GM21528 (cell line): ENCODE results near the gene SETD2.
"Not testable (repeated sequence)": the region's sequence is repeated elsewhere in the genome, so short reads cannot be mapped to it uniquely, and the experiment has no call there.

Source experiments
- ATAC-seq: cut with Tn5 transposase; IDR thresholded peaks from one replicate; pipeline ENCODE4 v1.9.1; 2021; ENCODE audit warnings: mild to moderate bottlenecking, moderate library complexity; ENCODE audit not compliant: unreplicated experiment, low FRiP score

Gene SETD2, protein sequence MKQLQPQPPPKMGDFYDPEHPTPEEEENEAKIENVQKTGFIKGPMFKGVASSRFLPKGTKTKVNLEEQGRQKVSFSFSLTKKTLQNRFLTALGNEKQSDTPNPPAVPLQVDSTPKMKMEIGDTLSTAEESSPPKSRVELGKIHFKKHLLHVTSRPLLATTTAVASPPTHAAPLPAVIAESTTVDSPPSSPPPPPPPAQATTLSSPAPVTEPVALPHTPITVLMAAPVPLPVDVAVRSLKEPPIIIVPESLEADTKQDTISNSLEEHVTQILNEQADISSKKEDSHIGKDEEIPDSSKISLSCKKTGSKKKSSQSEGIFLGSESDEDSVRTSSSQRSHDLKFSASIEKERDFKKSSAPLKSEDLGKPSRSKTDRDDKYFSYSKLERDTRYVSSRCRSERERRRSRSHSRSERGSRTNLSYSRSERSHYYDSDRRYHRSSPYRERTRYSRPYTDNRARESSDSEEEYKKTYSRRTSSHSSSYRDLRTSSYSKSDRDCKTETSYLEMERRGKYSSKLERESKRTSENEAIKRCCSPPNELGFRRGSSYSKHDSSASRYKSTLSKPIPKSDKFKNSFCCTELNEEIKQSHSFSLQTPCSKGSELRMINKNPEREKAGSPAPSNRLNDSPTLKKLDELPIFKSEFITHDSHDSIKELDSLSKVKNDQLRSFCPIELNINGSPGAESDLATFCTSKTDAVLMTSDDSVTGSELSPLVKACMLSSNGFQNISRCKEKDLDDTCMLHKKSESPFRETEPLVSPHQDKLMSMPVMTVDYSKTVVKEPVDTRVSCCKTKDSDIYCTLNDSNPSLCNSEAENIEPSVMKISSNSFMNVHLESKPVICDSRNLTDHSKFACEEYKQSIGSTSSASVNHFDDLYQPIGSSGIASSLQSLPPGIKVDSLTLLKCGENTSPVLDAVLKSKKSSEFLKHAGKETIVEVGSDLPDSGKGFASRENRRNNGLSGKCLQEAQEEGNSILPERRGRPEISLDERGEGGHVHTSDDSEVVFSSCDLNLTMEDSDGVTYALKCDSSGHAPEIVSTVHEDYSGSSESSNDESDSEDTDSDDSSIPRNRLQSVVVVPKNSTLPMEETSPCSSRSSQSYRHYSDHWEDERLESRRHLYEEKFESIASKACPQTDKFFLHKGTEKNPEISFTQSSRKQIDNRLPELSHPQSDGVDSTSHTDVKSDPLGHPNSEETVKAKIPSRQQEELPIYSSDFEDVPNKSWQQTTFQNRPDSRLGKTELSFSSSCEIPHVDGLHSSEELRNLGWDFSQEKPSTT (N-terminal part only)

GRCh38 chr3:47164007-47164881 is at the start of gene SETD2:
SETD2 (minus strand) TSS chr3:47164113; CDS start chr3:47163924, 189 bp downstream.
- peak; percentile 58 for ATAC-seq

- no peak for ATAC-seq
Measured at GRCh38 chr3:47210863-47211405, 47.0 kb upstream of the SETD2 start.

DNA sequence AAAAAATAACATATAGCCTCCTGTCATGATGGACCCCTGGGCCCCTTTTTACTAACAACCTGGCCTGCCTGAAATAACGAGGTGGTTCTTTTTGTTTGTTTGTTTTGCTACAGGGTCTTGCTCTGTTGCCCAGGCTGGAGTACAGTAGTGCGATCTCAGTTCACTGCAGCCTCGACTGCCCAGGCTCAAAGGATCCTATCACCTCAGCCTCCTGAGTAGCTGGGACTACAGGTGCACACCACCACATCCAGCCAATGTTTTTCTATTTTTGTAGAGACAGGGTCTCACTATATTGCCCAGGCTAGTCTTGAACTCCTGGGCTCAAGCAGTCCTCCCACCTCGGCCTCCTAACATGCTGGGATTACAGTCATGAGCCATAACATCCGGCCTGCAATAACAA is 42.1 kb upstream of the SETD2 start:
- not testable (repeated sequence) for ATAC-seq

- no peak for ATAC-seq
Measured at GRCh38 chr3:47204875-47205274, 41.0 kb upstream of the SETD2 start.

DNA sequence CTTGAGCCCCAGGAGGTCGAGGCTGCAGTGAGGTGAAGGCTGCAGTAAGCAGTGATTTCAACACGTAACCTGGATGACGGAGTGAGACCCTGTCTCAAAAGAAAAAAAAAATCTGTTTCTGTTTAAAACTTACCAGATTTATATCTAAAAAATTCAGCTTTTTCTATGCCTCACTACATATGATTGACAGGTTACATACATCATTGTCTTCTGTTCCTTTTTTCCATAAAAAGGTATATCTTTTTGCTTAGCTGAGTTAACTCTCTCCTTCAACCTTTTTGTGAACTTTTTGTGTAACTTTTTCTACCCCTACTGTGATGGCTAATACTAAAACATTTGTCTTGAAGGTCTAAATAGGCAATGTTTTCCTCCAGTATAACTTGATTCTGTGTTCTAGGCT is 38.6 kb upstream of the SETD2 start:
- ATAC-seq: no peak

- ATAC-seq: no peak
Measured at GRCh38 chr3:47197287-47197686, 33.4 kb upstream of the SETD2 start.

DNA sequence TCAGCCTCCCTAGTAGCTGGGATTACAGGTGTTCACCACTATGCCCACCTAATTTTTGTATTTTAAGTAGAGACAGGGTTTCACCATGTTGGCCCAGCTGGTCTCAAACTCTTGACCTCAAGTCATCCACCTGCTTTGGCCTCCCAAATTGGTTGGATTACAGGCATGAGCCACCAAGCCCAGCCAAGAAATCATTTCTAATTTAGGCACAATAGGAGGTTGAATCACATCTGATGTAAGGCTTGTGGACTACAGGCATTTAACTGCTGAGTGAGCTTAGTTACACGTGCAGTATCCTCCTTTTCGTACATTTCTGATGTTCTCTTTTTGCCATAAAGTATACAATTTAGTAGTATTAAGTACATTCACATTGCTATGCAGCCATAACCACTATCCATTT is 31.1 kb upstream of the SETD2 start:
- ATAC-seq: no peak

DNA sequence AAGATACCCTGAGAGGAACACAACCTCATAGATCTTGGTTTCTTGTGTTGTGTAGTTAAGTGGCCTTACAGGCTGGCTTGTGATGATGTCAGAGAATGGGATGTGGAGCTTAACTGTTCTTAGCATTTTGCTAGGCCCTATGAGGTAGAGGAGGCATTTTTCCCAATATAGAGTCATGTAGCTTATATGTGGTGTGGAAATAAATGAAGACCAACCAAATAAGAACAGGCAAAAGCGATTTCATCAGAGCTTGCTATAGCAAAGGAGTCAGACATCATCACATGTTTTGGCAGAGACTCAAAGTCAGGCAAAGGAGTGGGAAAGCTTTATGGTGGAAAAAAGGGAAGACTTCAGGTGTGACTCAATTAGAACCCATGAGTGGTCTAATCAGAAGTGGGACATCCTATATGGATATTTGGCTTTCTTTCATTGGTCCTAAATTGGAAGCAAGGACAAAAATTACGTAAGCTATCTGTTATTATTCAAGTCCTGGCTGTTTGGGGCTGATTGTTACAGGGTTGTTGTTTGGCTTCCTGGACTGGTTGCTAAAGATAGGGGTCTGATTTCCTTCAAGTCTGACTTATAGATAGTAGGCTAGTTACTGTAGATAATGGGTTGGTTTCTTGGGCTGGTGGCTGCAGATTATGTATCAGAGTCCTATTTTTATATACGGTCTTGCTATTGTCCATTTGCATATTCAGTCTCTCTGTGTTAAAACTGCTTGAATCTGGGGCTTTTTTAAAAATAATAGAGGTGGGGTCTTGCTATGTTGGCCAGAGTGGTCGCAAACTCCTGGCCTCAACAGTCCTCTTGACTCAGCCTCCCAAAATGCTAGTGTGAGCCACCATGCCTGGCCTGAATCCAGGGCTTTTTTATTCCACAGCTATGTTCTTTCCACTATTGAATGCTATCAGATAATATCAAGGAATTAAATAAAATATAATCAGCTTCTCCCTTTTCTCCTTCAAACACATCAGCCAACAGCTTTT is 30.3 kb upstream of the SETD2 start:
- ATAC-seq: no peak

- ATAC-seq: no peak
Measured at GRCh38 chr3:47186285-47186684, 22.4 kb upstream of the SETD2 start.

DNA sequence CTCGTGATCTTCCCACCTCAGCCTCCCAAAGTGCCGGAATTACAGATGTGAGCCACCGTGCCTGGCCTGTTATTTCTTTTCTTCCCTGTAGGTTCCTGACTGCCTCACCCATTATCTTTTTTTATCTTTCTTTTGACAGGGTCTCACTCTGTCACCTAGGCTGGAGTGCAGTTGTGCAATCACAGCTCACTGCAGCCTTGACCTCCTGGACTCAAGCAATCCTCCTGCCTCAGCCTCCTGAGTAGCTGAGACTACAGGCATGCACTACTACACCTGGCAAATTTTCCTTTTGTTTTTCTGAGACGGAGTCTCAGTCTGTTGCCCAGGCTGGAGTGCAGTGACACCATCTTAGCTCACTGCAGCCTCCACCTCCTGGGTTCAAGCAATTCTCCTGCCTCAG is 17.8 kb upstream of the SETD2 start:
- ATAC-seq: not testable (repeated sequence)

DNA sequence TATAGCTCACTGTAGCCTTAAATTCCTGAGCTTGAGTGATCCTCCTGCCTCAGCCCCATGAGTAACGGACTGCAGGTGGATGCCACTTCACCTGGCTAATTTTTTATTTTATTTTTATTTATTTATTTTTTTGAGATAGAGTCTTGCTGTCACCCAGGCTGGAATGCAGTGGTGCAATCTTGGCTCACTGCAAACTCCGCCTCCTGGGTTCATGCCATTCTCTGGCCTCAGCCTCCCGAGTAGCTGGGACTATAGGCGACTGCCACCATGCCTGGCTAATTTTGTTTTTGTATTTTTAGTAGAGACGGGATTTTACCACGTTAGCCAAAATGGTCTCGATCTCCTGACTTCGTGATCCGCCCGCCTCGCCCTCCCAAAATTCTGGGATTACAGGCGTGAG is 16.1 kb upstream of the SETD2 start:
- ATAC-seq: not testable (repeated sequence)

- no peak for ATAC-seq
Measured at GRCh38 chr3:47176582-47176981, 12.7 kb upstream of the SETD2 start.

DNA sequence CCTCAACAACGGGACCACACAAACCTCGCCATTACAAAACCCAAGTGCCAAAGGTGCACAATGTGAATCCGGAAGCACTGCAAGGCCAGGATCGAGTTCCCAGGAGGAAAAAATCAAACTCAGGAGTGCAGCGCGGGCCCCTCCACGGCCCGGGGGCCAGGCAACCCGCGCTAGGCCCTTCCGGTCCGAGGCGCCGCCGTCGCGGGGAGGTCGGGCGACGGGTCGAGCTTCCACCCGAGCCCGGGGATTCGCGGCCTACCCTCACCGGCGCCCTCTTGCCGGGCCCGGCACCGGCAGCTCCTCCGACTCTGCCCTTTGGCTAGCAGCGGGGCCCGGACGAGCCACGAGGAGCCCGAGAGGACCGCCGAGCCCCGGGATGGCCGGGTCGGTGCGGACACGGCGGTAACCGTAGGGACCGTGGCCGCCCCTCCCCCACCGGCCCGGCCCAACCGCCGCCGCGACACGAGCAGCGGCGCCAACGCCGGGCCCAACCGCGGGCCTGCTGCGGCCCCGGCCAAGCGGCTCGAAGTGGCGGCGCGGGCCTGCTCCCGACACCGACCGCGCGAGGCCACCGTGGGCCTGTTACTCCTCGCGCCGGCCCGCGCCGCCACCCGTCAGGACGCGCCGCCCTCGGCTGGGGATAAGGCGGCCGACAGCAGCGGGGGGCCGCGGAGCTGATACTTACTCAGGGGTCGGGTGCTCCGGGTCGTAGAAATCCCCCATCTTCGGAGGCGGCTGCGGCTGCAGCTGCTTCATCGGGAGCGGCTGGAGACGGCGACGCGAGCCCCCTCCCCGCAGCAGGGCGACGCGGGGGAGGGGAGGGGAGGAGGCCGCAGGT is 525 bp downstream of the SETD2 start:
- ATAC-seq: peak; percentile 29

- no peak for ATAC-seq
Measured at GRCh38 chr3:47162697-47163168, 1.2 kb downstream of the SETD2 start.

DNA sequence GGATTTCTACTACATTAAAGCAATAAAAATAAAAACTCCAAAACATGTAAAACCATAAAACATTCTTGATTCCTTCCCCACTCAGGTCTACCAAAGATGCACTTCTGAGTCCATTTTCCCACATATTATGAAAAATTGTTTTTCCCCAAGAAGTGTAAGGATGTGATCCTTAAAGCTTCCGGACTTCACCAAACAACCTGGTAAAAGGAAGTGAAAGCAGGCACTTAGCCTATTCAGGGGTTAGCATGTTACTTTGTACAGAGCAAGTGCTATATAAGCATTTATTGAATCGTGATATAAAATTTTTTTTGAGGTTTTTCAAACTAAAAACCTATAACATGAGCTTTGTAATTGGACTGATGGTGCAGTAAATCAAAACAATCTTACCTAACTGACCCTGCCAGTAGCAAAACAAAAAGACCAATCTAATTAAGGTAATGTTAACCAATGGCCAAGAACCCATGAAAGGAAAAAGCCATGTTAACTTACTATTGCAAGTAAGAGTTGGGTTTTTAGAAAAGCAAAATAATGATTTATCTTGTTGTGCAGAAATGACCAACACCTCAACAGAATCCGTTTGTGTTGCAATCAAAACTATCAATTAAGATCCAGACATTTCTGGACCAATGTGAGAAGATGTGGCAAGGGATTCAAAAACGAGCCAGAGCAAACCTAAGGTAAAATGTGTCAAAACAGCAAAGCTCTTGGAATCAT is 1.8 kb downstream of the SETD2 start:
- no peak for ATAC-seq

GRCh38 chr3:47159820-47160219 is 4.1 kb downstream of the SETD2 start:
- ATAC-seq: no peak

DNA sequence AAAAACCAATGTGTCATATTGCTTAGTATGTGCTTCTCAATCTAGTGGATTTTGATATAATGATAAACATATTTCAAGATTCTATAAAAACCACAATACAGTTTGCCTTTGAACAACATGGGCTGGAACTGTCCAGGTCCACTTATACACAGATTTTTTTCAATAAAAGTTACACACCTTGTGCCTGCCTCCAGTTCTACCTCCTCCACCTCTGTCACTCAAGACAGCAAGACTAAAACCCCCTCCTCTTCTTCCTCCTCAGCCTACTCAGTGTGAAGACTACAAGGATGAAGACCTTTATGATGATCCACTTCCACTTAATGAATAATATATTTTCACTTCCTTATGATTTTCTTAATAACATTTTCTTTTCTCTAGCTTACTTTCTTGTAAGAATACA is 5.7 kb downstream of the SETD2 start:
- no peak for ATAC-seq
